GM18508 (cell line): ENCODE results near the gene DENND1A.

Source experiments
- ATAC-seq: cut with Tn5 transposase; IDR thresholded peaks from one replicate; pipeline ENCODE4 v1.9.1; 2021; ENCODE audit warnings: moderate number of reproducible peaks; ENCODE audit not compliant: insufficient read depth, unreplicated experiment

DENND1A gene

DNA sequence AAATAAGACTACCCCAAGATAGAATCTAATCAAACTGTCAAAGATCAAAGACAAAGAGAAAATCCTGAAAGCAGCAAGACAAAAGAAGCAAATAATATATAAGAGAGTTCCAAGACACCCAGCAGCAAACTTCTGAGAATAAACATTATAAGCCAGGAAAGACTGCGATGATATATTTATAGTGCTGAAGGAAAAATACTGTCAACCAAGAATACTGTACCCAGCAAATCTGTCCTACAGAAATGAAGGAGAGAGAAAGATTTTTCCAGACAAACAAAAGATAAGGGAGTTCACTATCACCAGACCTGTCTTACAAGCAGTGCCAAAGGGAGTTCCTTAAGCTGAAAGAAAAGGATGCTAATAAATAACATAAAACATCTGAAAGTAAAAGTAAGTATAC lies 227.4 kb downstream of the DENND1A start:
- ATAC-seq, result no peak

GRCh38 chr9:123697686-123698085 lies 232.2 kb downstream of the DENND1A start:
- no peak for ATAC-seq

DNA sequence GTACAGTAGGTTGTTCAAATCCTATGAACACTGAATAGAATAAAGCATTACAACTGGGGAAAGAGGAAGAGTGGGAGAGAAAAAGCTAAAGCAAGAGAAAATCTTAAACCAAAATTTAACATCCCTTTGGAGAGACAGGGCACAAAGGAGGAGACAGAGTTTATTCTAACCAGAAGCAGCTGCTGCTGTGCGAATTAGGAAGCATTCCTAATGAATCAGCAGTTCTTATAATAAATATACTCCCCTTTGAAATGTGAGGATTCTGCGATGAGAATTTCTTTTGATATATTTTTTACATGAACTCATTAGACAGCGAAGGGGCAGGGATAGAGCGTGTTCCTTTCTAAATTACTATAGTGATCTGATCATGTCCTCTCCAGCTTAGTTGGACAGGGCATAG lies 233.4 kb downstream of the DENND1A start:
- no peak for ATAC-seq

DNA sequence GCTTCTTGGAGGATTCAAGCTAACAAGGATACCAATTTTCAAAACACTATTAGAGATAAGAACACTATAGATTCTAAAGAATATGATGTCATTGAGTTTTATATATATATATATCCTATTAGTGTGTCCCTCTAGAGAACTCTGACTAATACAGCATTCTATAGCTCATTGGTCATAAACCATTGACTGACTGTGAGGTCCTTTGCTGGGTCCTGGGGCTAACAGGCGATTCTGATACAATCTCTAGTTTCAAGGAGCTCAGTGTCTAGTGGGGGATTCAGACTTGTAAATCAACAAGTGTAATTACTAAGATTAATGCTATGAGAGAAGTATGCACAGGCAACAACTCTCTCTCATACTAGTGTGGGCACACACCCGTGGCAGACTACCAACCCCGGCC lies 234.5 kb downstream of the DENND1A start:
- ATAC-seq, result no peak

GRCh38 chr9:123691765-123692303 lies 238.1 kb downstream of the DENND1A start:
- no peak for ATAC-seq

DNA sequence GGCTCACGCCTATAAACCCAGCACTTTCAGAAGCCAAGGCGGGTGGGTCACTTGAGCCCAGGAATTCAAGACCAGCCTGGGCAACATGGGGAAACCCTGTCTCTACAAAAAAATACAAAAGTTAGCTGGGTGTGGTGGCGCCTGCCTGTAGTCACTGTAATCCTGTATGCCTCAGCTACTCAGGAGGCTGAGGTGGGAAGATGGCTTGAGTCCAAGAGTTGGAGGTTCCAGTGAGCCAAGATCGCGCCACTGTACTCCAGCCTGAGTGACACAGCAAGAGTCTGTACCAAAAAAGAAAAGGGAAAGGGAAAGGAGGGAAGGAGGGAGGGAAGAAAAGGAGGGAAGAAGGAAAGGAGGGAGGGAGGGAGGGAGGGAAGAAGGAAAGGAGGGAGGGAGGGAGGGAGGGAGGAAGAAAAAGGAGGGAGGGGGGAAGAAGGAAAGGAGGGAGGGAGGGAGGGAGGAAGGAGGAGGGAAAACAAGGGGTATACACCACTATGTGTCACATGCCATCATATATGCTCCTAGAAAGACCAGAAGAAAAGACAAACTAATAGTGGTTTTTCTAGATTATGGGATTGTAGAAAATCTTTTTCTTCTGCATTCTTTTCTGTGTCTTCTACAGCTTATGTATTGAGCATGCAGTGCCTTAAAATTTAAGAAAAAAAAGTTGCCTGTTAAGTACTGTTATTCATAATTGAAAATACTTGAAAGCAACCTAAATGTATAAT lies 240.1 kb downstream of the DENND1A start:
- no peak for ATAC-seq

GRCh38 chr9:123687246-123687751 lies 242.6 kb downstream of the DENND1A start:
- no peak for ATAC-seq

DNA sequence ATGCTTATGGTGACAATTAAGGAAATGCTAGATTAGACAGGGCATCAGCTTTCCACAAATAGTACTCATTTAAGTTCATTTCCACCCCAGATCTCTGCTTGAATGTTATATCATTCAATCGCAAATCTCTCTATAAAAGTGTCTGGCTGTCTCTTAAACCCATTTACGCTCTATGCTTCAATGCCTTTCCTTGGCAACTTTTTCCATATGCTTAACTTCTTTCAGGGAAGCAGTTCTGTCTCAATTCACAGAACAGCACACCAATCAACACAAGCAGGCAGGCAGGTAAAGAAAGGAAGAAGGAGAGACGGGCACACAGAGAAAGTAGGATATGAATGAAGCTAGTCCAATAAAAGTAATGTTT lies 243.1 kb downstream of the DENND1A start:
- no peak for ATAC-seq

DNA sequence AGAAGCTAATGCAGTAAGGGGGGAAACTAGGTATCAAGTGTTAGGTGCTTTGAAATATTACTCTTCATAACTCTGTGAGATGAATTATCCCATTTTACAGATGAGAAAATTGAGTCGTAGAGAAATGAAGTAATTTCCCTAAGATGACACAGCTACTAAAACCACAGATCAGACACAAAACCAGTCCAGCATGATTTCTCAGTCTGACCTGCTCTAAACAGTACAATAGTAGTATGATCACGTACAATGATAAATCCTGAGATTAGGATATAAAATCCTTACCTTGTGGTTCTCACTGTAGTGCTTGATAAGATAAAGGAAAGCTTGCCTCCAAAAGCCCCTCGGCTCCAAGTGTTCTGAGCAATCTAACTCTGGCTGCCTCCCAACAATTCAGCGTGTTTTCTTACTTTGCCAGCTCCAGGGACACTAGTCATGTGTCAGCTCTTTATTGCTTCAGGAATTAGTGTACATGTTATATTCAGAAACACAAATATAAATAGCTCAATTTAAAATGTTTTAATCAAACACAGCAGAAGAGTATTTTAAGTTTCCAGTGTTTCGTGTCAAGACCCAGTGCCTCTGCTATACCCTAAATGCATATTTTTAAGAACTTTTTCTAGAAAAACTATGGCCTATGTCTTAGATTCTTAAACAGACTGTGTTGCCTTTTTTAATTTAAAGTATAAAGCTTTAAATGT lies 243.6 kb downstream of the DENND1A start:
- ATAC-seq, result no peak

DNA sequence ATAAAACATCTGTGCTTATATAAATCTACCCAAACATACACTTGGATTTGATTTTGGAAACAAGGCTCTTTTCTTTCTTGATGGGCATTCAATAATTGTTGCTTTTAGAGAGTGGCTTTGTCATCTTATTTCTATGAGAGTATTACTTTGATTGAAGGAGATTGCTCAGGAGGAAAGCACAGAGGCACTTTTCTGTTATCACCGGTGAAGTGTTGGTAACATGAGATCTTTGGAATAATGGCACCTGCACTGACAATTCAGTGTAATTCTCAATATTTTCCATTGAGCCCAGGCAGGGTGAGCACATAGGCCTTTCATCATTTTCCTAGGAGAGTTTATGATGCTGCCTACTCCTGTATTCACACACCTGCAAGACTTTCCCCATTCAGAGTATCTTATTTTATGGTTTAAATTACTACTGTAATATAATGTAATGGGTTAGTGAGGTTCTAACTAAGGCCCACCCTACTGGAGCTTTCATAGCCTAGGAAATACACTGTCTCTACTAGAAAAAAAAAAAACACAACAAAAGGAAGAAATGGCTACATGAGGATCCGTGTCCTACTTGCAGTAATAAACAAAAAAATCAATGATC lies 244.3 kb downstream of the DENND1A start:
- ATAC-seq, result no peak

DNA sequence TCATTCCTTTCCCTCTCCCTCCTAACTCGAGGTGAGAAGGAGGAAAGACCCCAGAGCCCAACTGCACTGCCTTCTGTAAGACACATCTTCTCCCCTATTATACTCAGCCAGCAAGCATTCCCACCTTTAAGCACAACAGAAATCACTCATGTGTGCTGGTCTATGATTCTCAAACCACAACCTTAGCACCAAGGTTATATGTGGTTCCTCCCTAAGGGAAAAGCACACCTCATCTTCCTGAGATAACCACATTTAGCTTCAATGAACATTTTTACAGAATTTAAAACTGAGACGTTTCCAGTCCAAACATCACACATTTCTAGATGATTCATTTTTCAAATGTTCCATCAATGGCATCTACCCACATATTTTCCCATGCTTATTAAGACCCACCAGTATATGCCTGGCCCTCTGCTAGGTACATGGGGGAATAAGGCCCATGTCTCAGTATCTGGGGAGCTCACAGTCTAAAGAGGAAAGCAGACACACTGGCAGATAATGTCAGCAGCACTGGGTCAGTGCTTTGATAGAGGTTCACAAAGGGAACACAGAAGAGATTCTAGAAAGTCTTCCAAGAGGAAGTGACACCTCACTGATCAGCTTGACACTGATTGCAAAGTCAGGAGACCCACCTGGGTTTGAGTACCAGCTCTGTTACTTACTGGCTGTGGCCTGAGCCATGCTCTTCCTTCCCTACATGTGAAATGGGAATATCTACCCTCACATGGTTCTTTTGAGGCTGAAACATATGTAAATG lies 245.4 kb downstream of the DENND1A start:
- ATAC-seq, result no peak

DNA sequence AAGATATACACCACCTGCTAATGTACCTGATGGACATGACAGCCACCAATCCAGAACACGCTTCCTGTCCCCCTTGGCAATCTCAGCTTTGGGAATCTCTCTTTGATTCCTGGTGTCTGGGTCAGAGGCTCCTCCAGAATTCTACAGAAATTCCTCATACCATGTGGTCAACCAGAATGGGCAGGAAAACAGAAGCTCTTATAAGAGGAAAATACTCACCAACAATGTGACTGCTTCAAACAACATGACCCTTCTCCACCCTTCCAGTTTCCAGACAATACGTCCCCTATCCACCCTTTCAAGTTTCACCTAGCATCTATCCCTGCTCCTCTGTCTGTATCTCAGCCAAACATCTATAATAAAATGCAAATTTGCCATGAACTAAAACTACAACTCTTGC lies 247.2 kb downstream of the DENND1A start:
- no peak for ATAC-seq

GRCh38 chr9:123680352-123680751 lies 249.6 kb downstream of the DENND1A start:
- no peak for ATAC-seq

DNA sequence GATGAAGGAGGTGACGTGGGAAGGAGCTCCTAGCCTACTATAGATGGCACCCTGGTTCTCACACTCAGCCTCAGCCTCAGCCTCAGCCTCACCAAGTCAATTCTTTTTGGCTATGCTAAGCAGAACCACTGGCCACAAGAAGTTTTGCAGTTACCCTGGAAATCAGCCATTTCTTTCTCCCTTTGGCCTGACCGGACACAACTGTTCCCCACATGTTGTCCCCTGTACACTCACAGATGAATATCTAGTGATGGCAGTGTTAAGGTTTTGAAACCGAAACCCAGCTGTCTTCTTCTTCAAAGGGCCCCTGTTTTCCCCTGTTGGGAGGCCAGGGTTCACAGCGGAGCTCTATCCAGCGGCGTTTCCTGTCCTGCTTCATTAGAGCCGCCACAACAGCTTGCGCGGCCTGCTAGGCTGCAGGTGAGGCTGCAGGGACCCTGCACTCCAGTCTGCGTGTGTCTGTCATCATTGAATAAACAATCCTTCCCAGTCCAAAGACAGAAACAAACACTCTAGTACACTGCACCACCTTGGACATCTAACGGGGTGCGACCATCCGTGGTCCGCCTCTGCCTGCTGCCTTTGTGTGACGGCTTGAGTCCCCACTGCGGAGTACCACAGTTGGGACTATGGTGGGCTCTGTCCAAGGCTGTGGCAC lies 250.5 kb downstream of the DENND1A start:
- peak; percentile 92 for ATAC-seq

- ATAC-seq, result no peak
These were observed 251.0 kb downstream of the DENND1A start for GRCh38 chr9:123678878-123679329.

DNA sequence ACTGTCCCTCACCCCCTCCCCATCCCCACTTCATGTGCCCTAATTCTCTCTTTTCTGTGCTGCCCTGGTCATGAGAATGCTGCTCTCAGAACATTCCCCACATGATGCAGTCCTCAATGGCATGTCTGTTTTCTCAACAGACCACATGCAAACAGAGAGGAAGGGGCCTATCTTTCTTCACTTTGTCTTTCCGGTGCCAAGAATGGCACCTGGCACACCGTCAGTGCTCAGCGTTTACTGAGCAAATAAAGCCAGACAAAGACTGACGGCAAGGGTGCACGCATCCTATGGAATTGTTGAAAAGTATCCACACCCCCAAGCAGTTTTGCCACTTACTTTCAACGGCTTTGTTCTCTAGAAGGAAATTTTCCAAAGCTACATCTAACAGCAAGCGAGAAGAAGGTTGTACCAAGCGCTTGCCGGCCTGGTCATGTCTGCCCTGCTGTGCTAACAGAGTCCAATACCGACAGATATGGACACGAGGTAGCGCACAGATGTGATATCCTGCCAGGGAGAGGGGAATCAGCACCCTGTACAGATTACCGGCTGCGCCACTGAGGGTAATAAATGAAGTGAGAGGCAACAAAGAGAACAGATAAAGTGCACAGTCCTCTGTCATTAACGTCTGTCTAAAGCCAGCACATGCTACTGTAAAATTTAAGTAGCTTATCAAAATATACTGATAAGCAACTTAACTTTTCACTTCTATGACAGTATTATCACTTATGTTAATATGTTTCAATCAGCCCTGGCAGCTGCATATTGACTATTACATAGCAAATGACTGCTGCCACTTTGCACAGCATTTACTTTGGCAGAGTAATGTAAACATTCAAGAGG lies 251.7 kb downstream of the DENND1A start:
- ATAC-seq, result no peak

- ATAC-seq, result no peak
These were observed 253.1 kb downstream of the DENND1A start for GRCh38 chr9:123676869-123677268.

DNA sequence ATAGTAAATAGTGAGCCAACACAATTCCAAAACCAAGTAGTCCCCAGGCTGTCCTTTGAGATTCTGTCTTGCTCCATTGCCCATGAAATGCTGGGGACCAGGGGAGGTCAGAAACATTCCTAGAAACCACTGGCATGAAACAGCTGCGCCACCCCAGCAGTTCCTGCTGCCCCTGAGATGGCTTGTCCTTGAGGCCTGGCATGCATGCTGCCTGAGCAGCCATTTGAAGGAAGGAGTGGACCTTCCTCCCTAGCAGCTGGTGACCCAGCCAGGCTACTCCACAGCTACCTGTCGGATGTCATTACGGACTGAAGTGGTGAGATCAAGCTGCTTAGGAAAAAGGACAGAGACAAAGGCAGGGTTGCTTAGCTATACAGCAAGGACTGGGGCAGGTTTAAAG lies 260.6 kb downstream of the DENND1A start:
- ATAC-seq, result no peak

- no peak for ATAC-seq
These were observed 266.4 kb downstream of the DENND1A start for GRCh38 chr9:123663529-123663928.
